ENCODE results near the gene FTCDNL1.

DNA sequence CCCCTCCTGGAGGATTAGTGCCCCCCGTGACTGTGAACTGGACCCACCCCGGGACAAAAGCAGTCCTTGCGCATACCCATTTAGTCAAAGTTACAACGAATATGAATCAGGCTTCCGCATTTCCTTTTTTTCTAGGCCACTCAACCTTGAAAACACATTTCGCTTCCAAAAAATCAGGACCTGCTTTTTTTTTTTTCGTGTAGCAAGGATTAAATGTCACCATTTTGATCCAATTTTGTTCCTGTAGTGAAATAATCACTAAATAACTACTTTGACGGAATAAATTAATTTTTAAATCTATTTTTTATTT, 464 bp upstream of the FTCDNL1 start:
- TF ChIP-seq ESRRA (IDR thresholded peaks at IDR 0.05; ENCODE audit: borderline replicate concordance, low read depth) (no peak), POLR2AphosphoS5 (IDR thresholded peaks at IDR 0.05; ENCODE audit: control insufficient read depth, insufficient read depth, low read depth, low read length) (no peak), SMC3 (conservative IDR thresholded peaks at IDR 0.05; ENCODE audit: insufficient read depth, low read depth, low read length) (no peak), RB1 (IDR thresholded peaks at IDR 0.05; ENCODE audit: low read depth) (no peak), NCOR1 (IDR thresholded peaks at IDR 0.05) (no peak), SMARCB1 (IDR thresholded peaks at IDR 0.05; ENCODE audit: insufficient read length, low read depth) (no peak), SMAD2 (IDR thresholded peaks at IDR 0.05; ENCODE audit: low read depth, low read length) (no peak)
- TF ChIP-seq, protein P1, sequence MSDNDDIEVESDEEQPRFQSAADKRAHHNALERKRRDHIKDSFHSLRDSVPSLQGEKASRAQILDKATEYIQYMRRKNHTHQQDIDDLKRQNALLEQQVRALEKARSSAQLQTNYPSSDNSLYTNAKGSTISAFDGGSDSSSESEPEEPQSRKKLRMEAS (CRISPR knock-in tag; IDR thresholded peaks at IDR 0.05) = no peak
- TF ChIP-seq, protein P2, sequence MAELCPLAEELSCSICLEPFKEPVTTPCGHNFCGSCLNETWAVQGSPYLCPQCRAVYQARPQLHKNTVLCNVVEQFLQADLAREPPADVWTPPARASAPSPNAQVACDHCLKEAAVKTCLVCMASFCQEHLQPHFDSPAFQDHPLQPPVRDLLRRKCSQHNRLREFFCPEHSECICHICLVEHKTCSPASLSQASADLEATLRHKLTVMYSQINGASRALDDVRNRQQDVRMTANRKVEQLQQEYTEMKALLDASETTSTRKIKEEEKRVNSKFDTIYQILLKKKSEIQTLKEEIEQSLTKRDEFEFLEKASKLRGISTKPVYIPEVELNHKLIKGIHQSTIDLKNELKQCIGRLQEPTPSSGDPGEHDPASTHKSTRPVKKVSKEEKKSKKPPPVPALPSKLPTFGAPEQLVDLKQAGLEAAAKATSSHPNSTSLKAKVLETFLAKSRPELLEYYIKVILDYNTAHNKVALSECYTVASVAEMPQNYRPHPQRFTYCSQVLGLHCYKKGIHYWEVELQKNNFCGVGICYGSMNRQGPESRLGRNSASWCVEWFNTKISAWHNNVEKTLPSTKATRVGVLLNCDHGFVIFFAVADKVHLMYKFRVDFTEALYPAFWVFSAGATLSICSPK (IDR thresholded peaks at IDR 0.05; ENCODE audit: borderline replicate concordance) = no peak

Measured in K562 (cell line).